GM20000 (cell line): ENCODE measurements around the gene FER1L5.

Experiments used
- DNase-seq: peaks from one replicate; pipeline ENCODE4 v3.0.0; 2012; ENCODE audit warnings: low spot score
- CTCF ChIP-seq: IDR thresholded peaks from 2 replicates; pipeline ENCODE4 v1.5.1; 2012; ENCODE audit warnings: mild to moderate bottlenecking, control low read depth; ENCODE audit errors: extremely low read depth, missing control alignments

FER1L5 gene

GRCh38 chr2:96727431-96727830, 84.9 kb downstream of the FER1L5 start:
- no peak for TF ChIP-seq CTCF
- DNase-seq = no peak

- no peak for TF ChIP-seq CTCF
- no peak for DNase-seq
These were observed 87.2 kb downstream of the FER1L5 start for GRCh38 chr2:96729748-96730147.

GRCh38 chr2:96730212-96730611, 87.6 kb downstream of the FER1L5 start:
- DNase-seq = no peak
- no peak for TF ChIP-seq CTCF

GRCh38 chr2:96733931-96734330, 91.4 kb downstream of the FER1L5 start:
- DNase-seq = no peak
- TF ChIP-seq CTCF = no peak

- no peak for TF ChIP-seq CTCF
- DNase-seq = no peak
These were observed 92.5 kb downstream of the FER1L5 start for GRCh38 chr2:96734880-96735583.

GRCh38 chr2:96737251-96737650, 94.7 kb downstream of the FER1L5 start:
- DNase-seq = no peak

GRCh38 chr2:96737831-96738230, 95.3 kb downstream of the FER1L5 start:
- no peak for TF ChIP-seq CTCF
- no peak for DNase-seq

More at GRCh38 chr2:96737251-96737650, 94.7 kb downstream of the FER1L5 start:
- no peak for TF ChIP-seq CTCF
